SU-DHL-6 (cell line): ENCODE results near the gene MYOM1.

Source experiments
- H2AFZ ChIP-seq: fragments of 200-600 bp; sonication (generic); 2 replicates; pipeline ENCODE4 v1.6.1; 2014; ENCODE audit warnings: low read depth, mild to moderate bottlenecking, moderate library complexity, mixed read lengths, antibody characterized with exemption, low read length; ENCODE audit not compliant: severe bottlenecking
- H3F3A ChIP-seq: fragments of 200-600 bp; shearing (Covaris generic); 2 replicates; pipeline ENCODE4 v1.6.0; 2016; ENCODE audit warnings: antibody characterized with exemption, mild to moderate bottlenecking; ENCODE audit not compliant: insufficient read depth
- H3K27ac ChIP-seq: fragments of 200-600 bp; sonication (generic); 2 replicates; pipeline ENCODE4 v1.5.1; 2016; ENCODE audit warnings: low read depth, mild to moderate bottlenecking, low read length, moderate library complexity, mixed read lengths
- H3K27me3 ChIP-seq: fragments of 200-600 bp; sonication (generic), shearing (Covaris generic); 2 replicates; pipeline ENCODE4 v1.6.0; 2014; ENCODE audit warnings: mild to moderate bottlenecking, low read length
- H3K36me3 ChIP-seq: fragments of 200-600 bp; sonication (generic); 2 replicates; pipeline ENCODE4 v1.6.1; 2014; ENCODE audit warnings: mild to moderate bottlenecking, low read length, mixed read lengths
- H3K4me2 ChIP-seq: fragments of 300-600, 200-600 bp; shearing (Covaris generic), sonication (generic); 2 replicates; pipeline ENCODE4 v1.6.0; 2014; ENCODE audit warnings: low read length, low read depth, mild to moderate bottlenecking; ENCODE audit not compliant: poor library complexity, severe bottlenecking
- H3K4me3 ChIP-seq: fragments of 200-600 bp; sonication (generic); 2 replicates; pipeline ENCODE4 v1.5.1; 2014; ENCODE audit warnings: antibody characterized with exemption, low read length, mild to moderate bottlenecking, mixed read lengths; ENCODE audit not compliant: insufficient read depth, poor library complexity, severe bottlenecking
- H3K79me2 ChIP-seq: fragments of 200-600 bp; sonication (generic); 2 replicates; pipeline ENCODE4 v1.6.1; 2014; ENCODE audit warnings: mild to moderate bottlenecking, low read length, moderate library complexity; ENCODE audit not compliant: insufficient read depth
- H3K9ac ChIP-seq: fragments of 200-600 bp; sonication (generic); 2 replicates; pipeline ENCODE4 v1.7.0; 2014; ENCODE audit warnings: mild to moderate bottlenecking, low read length
- H3K9me2 ChIP-seq: fragments of 200-600 bp; sonication (generic); replicated peaks from 2 replicates; pipeline ENCODE4 v1.6.1; 2014; ENCODE audit warnings: low read length; ENCODE audit not compliant: insufficient read depth
- H3K9me3 ChIP-seq: fragments of 200-600 bp; sonication (generic); 2 replicates; pipeline ENCODE4 v1.6.1; 2014; ENCODE audit warnings: low read length, mixed read lengths; ENCODE audit not compliant: insufficient read depth
- H4K20me1 ChIP-seq: fragments of 200-600 bp; sonication (generic); 2 replicates; pipeline ENCODE4 v1.6.1; 2014; ENCODE audit warnings: low read depth, mild to moderate bottlenecking, antibody characterized with exemption, low read length, moderate library complexity, mixed read lengths
- CTCF ChIP-seq: fragments of 200-600 bp; sonication (generic); IDR thresholded peaks from one replicate; pipeline ENCODE4 v1.5.1; 2017; ENCODE audit warnings: antibody characterized with exemption, mild to moderate bottlenecking, low read length, moderate library complexity; ENCODE audit not compliant: insufficient read depth, poor library complexity, severe bottlenecking
- EZH2phosphoT487 ChIP-seq: fragments of 200-600 bp; sonication (generic), shearing (Covaris generic); conservative IDR thresholded peaks from 2 replicates; pipeline ENCODE4 v1.6.1; 2018; ENCODE audit warnings: mild to moderate bottlenecking, antibody characterized with exemption, low read length, moderate library complexity, mixed read lengths

MYOM1 gene

GRCh38 chr18:3130344-3130743 is 89.4 kb downstream of the MYOM1 start:
- H3K4me3 ChIP-seq = no peak overlapping the region
- no peaks in the 10 kb centered on the region for H4K20me1 ChIP-seq
- H3F3A ChIP-seq = no peaks in the 10 kb centered on the region
- no peaks in the 10 kb centered on the region for H3K9me3 ChIP-seq
- no peak overlapping the region for H3K4me2 ChIP-seq
- no peaks in the 10 kb centered on the region for H3K27me3 ChIP-seq
- TF ChIP-seq CTCF = no peak
- no peak for TF ChIP-seq EZH2phosphoT487
- no peaks in the 10 kb centered on the region for H3K36me3 ChIP-seq
- H2AFZ ChIP-seq = no peak overlapping the region
- no peak overlapping the region for H3K27ac ChIP-seq
- H3K9ac ChIP-seq = no peak overlapping the region
- H3K9me2 ChIP-seq = no peaks in the 10 kb centered on the region
- no peaks in the 10 kb centered on the region for H3K79me2 ChIP-seq

- H3K9me2 ChIP-seq = no peaks in the 10 kb centered on the region
- peak overlapping the region; percentile 50 for H2AFZ ChIP-seq
- no peaks in the 10 kb centered on the region for H4K20me1 ChIP-seq
- peak overlapping the region; percentile 30 for H3K4me2 ChIP-seq
- no peaks in the 10 kb centered on the region for H3K9me3 ChIP-seq
- no peak overlapping the region for H3K27ac ChIP-seq
- no peaks in the 10 kb centered on the region for H3F3A ChIP-seq
- no peak overlapping the region for H3K4me3 ChIP-seq
- TF ChIP-seq EZH2phosphoT487 = no peak
- TF ChIP-seq CTCF = peak; percentile 96
- no peaks in the 10 kb centered on the region for H3K27me3 ChIP-seq
- no peaks in the 10 kb centered on the region for H3K79me2 ChIP-seq
- no peak overlapping the region for H3K9ac ChIP-seq
- no peaks in the 10 kb centered on the region for H3K36me3 ChIP-seq
These were observed 90.5 kb downstream of the MYOM1 start for GRCh38 chr18:3129053-3129864.

GRCh38 chr18:3126457-3127097 is 93.2 kb downstream of the MYOM1 start:
- Histone ChIP-seq H4K20me1 (no peaks in the 10 kb centered on the region), H3K9me3 (no peaks in the 10 kb centered on the region), H3K27ac (no peak overlapping the region), H3F3A (no peaks in the 10 kb centered on the region), H3K9me2 (no peaks in the 10 kb centered on the region), H3K4me2 (no peak overlapping the region), H3K36me3 (no peaks in the 10 kb centered on the region), H3K9ac (no peak overlapping the region), H2AFZ (no peak overlapping the region), H3K79me2 (no peaks in the 10 kb centered on the region), H3K27me3 (no peaks in the 10 kb centered on the region), H3K4me3 (no peak overlapping the region)
- TF ChIP-seq CTCF (no peak), EZH2phosphoT487 (no peak)
